Measurements from ENCODE around the gene CEP128.

The CEP128 gene

GRCh38 chr14:80930836-80931389 lies 10.6 kb downstream of the CEP128 start:
- no peak for TF ChIP-seq CTCF (IDR thresholded peaks at IDR 0.05)

- TF ChIP-seq CTCF (IDR thresholded peaks at IDR 0.05), result no peak
These were observed 11.4 kb downstream of the CEP128 start for GRCh38 chr14:80930095-80930494.

GRCh38 chr14:80927083-80927989 lies 14.2 kb downstream of the CEP128 start:
- TF ChIP-seq CTCF (IDR thresholded peaks at IDR 0.05), result peak; percentile 28; the same call in 1 of the 2 replicates

- TF ChIP-seq CTCF (IDR thresholded peaks at IDR 0.05), result no peak
These were observed 15.0 kb downstream of the CEP128 start for GRCh38 chr14:80926397-80927082.

- no peak for TF ChIP-seq CTCF (IDR thresholded peaks at IDR 0.05)
These were observed 17.0 kb downstream of the CEP128 start for GRCh38 chr14:80924365-80925103.

GRCh38 chr14:80923368-80923767 lies 18.2 kb downstream of the CEP128 start:
- no peak for TF ChIP-seq CTCF (IDR thresholded peaks at IDR 0.05)

GRCh38 chr14:80919622-80920021 lies 21.9 kb downstream of the CEP128 start:
- TF ChIP-seq CTCF (IDR thresholded peaks at IDR 0.05), result no peak

All from LNCAP (cell line).